OCI-LY1 (cell line): Measurements from ENCODE around the gene POLD3.

Source experiments
- H2AFZ ChIP-seq: fragments of 200-600 bp; sonication (generic), shearing (Covaris generic); 2 replicates; pipeline ENCODE4 v1.6.0; 2014; ENCODE audit warnings: antibody characterized with exemption, mild to moderate bottlenecking, low read length
- H3F3A ChIP-seq: fragments of 200-600 bp; sonication (generic), shearing (Covaris generic); 2 replicates; pipeline ENCODE4 v1.6.0; 2014; ENCODE audit warnings: mild to moderate bottlenecking, antibody characterized with exemption, low read length, moderate library complexity; ENCODE audit not compliant: insufficient read depth
- H3K27ac ChIP-seq: fragments of 200-600 bp; sonication (generic); 2 replicates; pipeline ENCODE4 v1.5.1; 2014; ENCODE audit warnings: low read length, mixed run types, mild to moderate bottlenecking, low read depth; ENCODE audit not compliant: poor library complexity, severe bottlenecking
- H3K27me3 ChIP-seq: fragments of 200-600 bp; sonication (generic); 2 replicates; pipeline ENCODE4 v1.6.0; 2014; ENCODE audit warnings: antibody characterized with exemption, mild to moderate bottlenecking, low read length, moderate library complexity; ENCODE audit not compliant: insufficient read depth
- H3K36me3 ChIP-seq: fragments of 200-600 bp; sonication (generic); 2 replicates; pipeline ENCODE4 v1.6.1; 2014; ENCODE audit warnings: mild to moderate bottlenecking, antibody characterized with exemption, low read length, moderate library complexity, mixed read lengths; ENCODE audit not compliant: insufficient read depth
- H3K4me1 ChIP-seq: fragments of 200-600 bp; sonication (generic); 2 replicates; pipeline ENCODE4 v1.5.1; 2014; ENCODE audit warnings: mild to moderate bottlenecking, low read length, moderate library complexity; ENCODE audit not compliant: insufficient read depth, severe bottlenecking
- H3K4me2 ChIP-seq: fragments of 200-600 bp; sonication (generic), shearing (Covaris generic); 2 replicates; pipeline ENCODE4 v1.6.1; 2014; ENCODE audit warnings: low read length
- H3K4me3 ChIP-seq: fragments of 200-600 bp; sonication (generic); 2 replicates; pipeline ENCODE4 v1.5.1; 2014; ENCODE audit warnings: low read length, low read depth, mild to moderate bottlenecking, mixed read lengths; ENCODE audit not compliant: poor library complexity, severe bottlenecking
- H3K79me2 ChIP-seq: fragments of 200-600 bp; shearing (Covaris generic); 2 replicates; pipeline ENCODE4 v1.6.1; 2016; ENCODE audit warnings: mixed run types, low read length, mixed read lengths; ENCODE audit not compliant: insufficient read depth
- H3K9ac ChIP-seq: fragments of 200-600 bp; sonication (generic), shearing (Covaris generic); 2 replicates; pipeline ENCODE4 v1.6.1; 2014; ENCODE audit warnings: mild to moderate bottlenecking, low read length, mixed read lengths
- H3K9me2 ChIP-seq: fragments of 200-600 bp; sonication (generic), shearing (Covaris generic); 2 replicates; pipeline ENCODE4 v1.6.1; 2014; ENCODE audit warnings: low read depth, mild to moderate bottlenecking, low read length, mixed read lengths
- H3K9me3 ChIP-seq: fragments of 200-600 bp; shearing (Covaris generic); 2 replicates; pipeline ENCODE4 v1.6.1; 2014; ENCODE audit warnings: low read length, mixed read lengths
- H4K20me1 ChIP-seq: fragments of 200-600 bp; sonication (generic), shearing (Covaris generic); 2 replicates; pipeline ENCODE4 v1.6.0; 2016; ENCODE audit warnings: mild to moderate bottlenecking, low read length; ENCODE audit not compliant: insufficient read depth
- CTCF ChIP-seq: fragments of 200-600 bp; sonication (generic), shearing (Covaris generic); IDR thresholded peaks from 2 replicates; pipeline ENCODE4 v1.5.1; 2017; ENCODE audit warnings: mild to moderate bottlenecking, antibody characterized with exemption, low read length, moderate library complexity, mixed read lengths
- EZH2 ChIP-seq: fragments of 200-600 bp; sonication (generic), shearing (Covaris generic); IDR thresholded peaks from 2 replicates; pipeline ENCODE4 v1.8.0; 2017; ENCODE audit warnings: borderline replicate concordance, mixed run types, mild to moderate bottlenecking, antibody characterized with exemption, low read length, moderate library complexity, mixed read lengths

Gene POLD3

GRCh38 chr11:74572349-74572748, 20.0 kb upstream of the POLD3 start:
- no peak overlapping the region for H3K4me3 ChIP-seq
- H3K27me3 ChIP-seq, result no peaks in the 10 kb centered on the region

GRCh38 chr11:74574563-74574962, 17.8 kb upstream of the POLD3 start:
- no peaks in the 10 kb centered on the region for H3K79me2 ChIP-seq
- H3K36me3 ChIP-seq, result no peaks in the 10 kb centered on the region
- H3K27me3 ChIP-seq, result no peaks in the 10 kb centered on the region
- TF ChIP-seq EZH2 (no peak), CTCF (no peak)
- no peaks in the 10 kb centered on the region for H3K4me1 ChIP-seq
- no peaks in the 10 kb centered on the region for H3K9me3 ChIP-seq
- H4K20me1 ChIP-seq, result no peaks in the 10 kb centered on the region
- H3K9me2 ChIP-seq, result no peaks in the 10 kb centered on the region
- no peak overlapping the region for H3K4me2 ChIP-seq
- no peak overlapping the region for H2AFZ ChIP-seq
- H3K4me3 ChIP-seq, result no peak overlapping the region
- no peaks in the 10 kb centered on the region for H3F3A ChIP-seq
- H3K27ac ChIP-seq, result no peak overlapping the region
- H3K9ac ChIP-seq, result no peak overlapping the region

More at GRCh38 chr11:74572349-74572748, 20.0 kb upstream of the POLD3 start:
- Histone ChIP-seq H3F3A (no peaks in the 10 kb centered on the region), H3K9ac (no peak overlapping the region), H3K79me2 (no peaks in the 10 kb centered on the region), H3K9me3 (no peaks in the 10 kb centered on the region), H2AFZ (no peak overlapping the region), H3K4me2 (no peak overlapping the region), H3K9me2 (no peaks in the 10 kb centered on the region), H3K27ac (no peak overlapping the region), H4K20me1 (no peaks in the 10 kb centered on the region), H3K4me1 (no peaks in the 10 kb centered on the region), H3K36me3 (no peaks in the 10 kb centered on the region)
- no peak for TF ChIP-seq EZH2
- no peak for TF ChIP-seq CTCF

GRCh38 chr11:74575999-74576398, 16.4 kb upstream of the POLD3 start:
- TF ChIP-seq EZH2 (no peak), CTCF (no peak)
- no peaks in the 10 kb centered on the region for H3K79me2 ChIP-seq
- H3F3A ChIP-seq, result no peaks in the 10 kb centered on the region
- H3K4me3 ChIP-seq, result no peak overlapping the region
- no peak overlapping the region for H2AFZ ChIP-seq
- no peaks in the 10 kb centered on the region for H4K20me1 ChIP-seq
- H3K27ac ChIP-seq, result no peak overlapping the region
- H3K9me2 ChIP-seq, result no peaks in the 10 kb centered on the region
- no peaks in the 10 kb centered on the region for H3K36me3 ChIP-seq
- no peaks in the 10 kb centered on the region for H3K27me3 ChIP-seq
- no peaks in the 10 kb centered on the region for H3K9me3 ChIP-seq
- no peaks in the 10 kb centered on the region for H3K4me1 ChIP-seq
- no peak overlapping the region for H3K4me2 ChIP-seq
- no peak overlapping the region for H3K9ac ChIP-seq
